C1 segment of cervical spinal cord (tissue), 14 donors: ENCODE measurements around the gene NCKAP5.
"Not testable (repeated sequence)": the region's sequence is repeated elsewhere in the genome, so short reads cannot be mapped to it uniquely, and the experiment has no call there.

Experiments used
- DNase-seq, 14 donors: peaks; one replicate each; lab custom pipeline; 2025; lab: John Stamatoyannopoulos, UW

Gene NCKAP5

DNA sequence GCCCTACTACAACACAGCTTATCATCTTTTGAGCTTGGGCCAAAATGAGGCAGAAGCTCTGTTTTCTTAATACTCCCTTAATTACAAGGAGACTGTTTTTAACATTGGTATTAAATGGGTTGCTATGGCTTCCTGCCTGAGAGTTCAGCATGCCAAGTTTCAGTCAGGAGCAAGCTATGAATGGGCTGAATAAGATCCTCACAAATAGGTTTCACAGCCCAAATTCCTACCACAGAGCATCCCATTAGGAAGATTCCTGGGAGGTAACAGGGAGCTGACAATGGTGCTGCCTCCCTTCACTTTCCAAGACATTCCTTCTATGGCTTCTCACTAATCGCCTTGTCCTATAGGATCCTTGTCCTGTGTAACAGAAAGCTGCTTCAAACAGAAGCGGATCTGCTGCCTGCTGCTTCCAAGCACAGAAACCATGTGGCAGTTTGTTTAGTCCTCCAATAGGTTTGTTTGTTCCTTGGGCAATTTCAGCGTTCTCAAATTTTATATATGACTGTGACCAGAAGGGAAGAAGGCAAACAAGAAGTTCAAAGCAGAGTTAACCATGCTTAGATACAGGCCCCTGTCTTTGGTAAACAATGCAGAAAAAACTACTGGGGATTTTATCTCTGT lies 70.9 kb downstream of the NCKAP5 start:
- DNase-seq: peak in 3 of 14 donors; percentile 3 to 18 (median 9)

DNA sequence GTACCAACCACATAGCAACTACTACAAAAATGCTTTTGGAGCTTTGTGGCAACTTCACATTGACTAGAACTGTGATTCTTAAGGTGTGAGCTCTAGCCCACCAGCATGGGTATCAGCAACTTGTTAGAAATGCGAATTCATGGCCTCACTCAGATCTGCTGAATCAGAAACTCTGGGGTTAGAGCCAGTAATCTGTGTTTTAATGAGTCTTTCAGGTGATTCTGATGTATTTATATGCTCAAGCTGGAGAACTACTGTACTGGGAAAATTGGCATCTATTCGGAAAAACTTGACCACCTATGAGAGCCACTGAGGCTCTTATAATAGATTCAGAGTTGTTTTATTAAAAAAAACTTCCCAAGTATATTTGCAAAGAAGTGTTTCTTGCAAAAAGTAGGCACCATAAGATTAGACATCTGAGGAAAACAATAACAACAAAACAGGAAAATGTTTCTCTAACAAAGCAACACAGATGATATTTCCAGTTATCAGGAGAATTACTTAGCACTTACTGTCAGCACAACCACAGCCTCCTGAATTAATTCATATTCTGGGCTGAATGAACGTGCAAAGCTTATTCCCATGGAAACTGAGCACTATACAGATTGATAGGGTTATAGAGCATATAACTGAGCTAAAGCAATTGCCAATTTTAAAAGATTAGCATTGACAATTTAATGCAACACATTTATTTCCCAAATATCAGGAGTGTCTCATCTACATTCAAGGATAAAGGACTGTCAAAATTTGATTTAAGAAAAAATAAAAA lies 71.6 kb downstream of the NCKAP5 start:
- no peak for DNase-seq

DNA sequence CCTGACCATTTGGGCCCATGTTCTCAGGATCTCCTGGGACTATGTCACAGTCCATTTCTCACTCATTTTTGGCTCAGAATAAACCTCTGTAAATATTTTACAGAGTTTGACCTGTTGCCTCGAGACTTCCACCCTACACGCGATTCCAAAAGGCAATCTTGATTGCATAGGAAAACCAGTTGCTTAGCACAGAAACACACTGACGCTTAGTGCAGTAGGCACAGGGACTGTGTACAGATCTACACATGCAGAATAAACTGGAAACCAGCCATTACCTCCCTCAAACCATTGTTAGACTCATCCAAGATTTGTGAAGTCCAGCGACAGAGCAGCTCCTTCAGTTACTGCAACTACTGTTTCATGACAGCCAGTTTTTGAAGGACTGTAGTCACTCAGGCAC lies 73.0 kb downstream of the NCKAP5 start:
- DNase-seq: no peak

DNA sequence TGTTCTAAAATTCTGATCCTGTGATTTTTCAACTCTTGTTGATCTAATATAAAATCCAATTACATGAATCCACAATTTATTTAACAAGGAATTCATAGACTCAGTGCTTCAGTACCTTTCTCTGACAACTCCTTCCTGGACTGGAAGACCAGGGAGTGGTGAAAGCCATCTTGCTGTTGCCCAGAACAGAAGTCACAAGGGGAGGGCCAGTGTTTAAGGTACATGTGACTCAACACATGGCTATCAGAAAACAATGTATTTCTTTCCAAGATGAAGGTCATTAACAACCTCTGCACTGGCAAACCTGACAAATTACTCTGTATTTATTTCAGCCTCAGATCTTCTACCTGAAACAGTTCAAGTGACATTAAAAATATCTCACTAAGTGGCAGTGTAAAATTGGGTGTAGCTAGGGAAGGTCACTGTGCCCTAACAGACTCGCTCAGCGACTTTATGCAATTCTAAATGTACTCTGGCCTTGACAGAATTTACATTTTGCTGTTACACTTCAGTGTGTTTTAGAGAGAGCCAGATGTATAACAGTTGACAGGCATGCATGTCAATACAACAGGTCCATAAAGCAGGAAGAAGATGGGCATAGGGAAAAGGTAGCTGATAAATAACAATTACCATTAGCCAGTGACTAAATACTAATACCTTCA lies 75.4 kb downstream of the NCKAP5 start:
- no peak for DNase-seq

DNA sequence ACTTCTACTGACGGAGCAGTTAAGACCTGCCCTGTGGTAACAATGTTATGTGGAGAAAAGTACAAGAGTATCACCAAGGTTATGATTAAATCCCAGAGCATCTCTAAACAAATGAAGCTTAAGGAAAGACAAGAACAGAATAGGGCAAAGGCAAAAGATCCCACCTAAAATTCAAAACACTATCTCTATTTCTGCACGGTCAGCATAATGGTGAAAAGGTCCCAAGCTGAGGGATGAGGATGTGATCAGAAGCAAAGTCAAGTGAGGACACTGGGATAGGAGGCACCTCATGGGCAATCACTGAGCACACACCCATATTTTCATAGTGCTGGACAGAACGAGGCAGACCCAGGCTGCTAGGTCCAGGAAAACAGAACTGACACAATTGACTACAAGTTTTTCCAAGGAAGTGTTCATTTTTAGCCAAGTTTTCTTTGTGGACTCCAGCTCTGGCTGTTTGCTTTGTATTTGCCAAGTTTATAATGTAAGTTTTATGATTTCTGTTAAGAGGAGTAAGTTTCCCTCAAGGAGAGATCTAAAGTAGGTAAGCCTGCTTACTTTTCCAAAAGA lies 77.8 kb downstream of the NCKAP5 start:
- DNase-seq: no peak

DNA sequence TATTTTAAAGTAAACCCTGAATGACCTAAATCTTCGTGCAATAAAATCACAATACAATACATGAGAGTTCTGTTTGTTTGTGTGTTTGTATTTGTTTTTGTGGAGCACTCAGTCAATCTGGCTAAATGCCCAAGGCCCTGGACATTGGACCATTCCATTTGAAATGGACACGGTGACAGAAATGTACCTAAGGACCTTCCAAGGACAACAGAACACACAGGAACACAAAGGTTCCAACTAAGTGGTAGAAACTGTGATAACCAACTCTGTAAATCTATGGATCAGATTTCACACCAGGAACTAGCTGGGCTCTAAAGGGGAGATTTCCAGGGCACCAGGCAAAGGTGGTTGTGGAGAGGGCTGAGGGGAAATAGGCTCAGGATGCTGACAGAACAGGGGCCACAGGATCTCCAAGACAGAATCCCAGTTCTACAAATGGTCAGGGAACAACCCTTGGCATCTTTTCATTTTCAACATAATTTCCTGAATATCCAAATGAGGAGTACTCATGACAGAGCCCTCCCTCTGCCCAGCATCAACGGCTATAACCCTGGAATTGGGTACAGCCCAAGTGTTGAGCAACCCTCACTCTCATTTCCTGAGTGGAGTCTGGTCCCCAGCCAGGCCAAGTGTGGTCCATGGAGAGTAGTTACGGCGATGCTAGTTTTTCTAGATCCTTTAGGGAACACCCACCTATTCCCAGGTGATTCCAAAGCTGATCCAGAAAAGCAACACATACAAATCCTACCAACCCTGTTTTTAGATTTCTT lies 78.4 kb downstream of the NCKAP5 start:
- DNase-seq: peak in 1 of 14 donors; percentile 25

DNA sequence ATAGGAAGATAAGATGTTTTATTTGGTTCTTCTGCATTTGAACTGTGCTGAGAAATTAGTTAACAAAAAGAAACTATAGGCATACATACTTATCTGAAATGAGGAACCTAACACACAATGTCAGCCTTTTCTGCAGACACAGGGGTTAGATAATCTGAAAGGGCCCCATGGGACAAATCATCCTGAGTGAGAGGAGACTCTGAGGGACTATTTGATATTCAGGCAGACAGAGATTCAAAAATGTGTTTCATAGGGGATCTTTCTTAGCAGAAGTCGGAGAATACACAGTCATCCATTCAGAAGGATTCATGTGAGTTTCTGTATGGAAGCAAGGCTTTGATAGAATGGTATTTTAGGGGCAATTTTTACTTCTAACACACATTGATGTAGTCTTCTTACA lies 79.1 kb downstream of the NCKAP5 start:
- no peak for DNase-seq

DNA sequence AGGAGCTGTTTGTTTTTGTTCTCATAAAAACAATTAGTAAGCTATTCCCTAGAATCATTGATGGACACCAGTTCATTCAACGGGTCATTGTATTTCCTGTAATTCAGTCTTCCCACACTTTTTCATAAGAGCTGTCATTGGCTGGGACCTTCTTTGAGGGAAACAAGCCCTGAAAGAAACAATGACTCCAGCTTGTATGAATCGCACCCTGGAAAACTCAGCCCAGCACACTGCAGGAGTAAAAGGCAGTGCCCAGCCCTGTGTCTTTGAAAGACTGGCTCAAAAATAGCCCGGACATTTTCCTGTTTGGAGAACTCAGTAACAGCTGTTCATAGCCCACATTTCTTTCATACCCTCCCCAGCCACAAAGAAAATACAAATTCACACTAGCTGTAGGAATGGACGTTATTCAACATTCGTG lies 81.5 kb downstream of the NCKAP5 start:
- peak in 2 of 14 donors; percentile 7 to 49 for DNase-seq

DNA sequence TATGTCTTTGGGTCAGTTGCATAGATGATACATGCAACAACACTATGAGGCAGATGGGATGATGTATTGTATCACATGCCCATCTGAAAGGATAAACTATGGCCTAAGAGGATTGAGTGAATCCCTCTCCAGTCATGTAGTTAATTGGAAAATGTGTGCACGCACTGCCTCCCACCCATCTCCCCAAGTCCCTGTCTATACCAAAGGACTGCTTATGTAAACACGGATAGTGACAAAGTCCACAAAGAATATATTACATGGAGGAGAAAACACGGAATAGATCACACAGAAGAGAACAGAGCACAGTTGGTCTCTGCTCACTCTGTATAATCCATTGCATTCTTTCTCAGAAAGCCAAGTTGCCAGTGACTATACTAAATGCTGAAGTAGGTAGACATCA lies 82.4 kb downstream of the NCKAP5 start:
- DNase-seq: no peak

DNA sequence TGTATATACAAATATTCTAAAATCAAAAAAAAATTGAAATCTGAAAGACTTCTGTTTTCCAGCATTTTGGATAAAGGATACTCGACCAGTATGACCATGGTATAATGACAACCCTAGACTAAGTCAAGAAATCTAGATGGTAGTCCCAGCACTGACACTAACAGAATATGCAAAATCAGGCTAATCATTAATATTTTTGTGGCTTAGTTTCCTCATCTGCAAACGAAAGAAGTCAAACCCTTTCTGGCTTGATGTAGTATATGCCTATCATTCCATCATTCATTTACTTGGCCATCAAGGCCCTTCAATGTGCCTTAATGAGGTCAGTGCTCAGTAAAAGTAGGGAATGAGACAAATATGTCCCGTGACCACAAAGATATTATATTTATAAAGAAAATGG lies 83.5 kb downstream of the NCKAP5 start:
- DNase-seq: no peak

DNA sequence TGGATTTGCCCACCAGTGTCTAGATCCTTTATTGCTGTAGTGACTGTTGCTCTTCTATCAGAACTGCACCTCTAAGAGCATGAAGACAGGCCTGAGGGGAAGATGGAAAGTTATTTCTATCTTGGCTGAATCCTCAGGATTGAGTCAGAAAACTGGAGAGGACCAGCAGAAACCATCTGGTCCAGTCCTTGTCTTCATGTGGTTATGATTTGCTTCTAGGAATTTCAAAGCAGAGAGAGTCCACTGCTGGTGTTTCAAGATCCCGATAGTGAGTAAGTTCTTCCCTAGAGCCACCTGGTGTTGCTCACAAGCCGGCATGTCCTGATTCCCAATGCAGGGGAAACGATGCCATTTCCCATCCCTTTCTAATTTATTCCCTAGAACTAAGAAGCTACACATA lies 84.2 kb downstream of the NCKAP5 start:
- no peak for DNase-seq

DNA sequence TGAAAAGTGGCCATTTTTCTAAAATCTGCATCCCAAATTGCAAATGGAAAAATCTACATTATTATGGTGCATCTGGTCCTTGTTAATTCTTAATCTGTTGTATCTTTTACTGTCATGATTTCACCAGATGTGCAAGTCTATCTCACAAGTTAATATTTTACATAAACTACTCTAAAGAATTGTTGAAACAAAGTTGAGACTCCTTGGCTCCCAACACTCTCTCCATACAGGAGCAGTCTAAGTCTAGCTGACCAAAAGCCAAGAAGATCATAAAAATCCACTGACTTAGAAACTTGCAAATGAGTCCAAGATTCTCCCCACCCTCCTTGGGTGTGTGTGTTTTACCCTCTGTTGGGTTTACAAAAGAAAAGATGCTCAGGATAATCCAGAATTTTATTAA lies 85.1 kb downstream of the NCKAP5 start:
- no peak for DNase-seq

DNA sequence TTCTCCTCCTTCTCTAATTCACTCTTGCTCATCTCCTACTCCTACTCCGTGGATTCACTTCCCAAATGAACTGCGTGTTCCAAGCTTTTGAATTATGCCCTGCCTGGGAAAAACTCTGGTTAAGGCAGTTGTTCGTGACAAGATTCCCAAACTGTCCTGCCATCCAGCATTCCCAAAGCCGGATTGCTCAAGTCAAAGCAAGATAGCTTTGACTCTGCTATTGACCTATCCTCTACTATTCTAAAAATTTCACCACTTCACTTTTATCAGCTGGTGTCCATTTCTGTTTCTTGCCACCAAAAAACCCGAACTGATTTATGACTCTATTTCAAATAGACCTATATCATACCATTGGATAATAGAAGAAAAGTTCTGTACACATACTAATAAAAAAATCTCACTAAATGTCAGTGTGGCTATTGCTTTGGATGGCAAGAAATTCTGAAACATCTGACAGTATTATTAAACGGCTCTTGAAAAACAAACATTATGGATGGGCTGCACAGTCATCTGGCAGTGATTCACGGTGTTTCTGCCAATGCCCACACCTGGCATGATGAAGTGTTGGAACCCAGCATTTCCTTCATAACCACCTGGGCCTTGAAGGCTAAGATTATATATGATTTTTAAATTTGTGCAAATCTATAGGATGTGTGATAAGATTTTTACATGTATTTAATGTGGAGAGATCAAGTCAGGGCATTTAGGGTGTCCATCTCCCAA lies 87.4 kb downstream of the NCKAP5 start:
- no peak for DNase-seq

DNA sequence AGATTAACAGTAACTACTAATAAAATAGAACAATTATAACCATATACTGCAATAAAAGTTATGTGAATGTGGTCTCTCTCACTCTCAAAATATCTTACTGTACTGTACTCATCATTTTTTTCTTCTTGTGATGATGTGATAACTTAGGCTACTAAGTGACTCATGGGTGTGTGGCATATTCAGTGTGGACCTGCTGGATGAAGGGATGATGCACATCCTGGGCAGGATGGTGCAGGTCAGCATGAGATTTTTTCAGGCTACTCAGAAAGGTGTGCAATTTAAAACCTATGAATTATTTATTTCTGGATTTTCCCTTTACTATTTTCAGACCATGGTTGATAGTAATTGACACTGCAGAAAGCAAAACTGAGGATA lies 90.7 kb downstream of the NCKAP5 start:
- no peak for DNase-seq

DNA sequence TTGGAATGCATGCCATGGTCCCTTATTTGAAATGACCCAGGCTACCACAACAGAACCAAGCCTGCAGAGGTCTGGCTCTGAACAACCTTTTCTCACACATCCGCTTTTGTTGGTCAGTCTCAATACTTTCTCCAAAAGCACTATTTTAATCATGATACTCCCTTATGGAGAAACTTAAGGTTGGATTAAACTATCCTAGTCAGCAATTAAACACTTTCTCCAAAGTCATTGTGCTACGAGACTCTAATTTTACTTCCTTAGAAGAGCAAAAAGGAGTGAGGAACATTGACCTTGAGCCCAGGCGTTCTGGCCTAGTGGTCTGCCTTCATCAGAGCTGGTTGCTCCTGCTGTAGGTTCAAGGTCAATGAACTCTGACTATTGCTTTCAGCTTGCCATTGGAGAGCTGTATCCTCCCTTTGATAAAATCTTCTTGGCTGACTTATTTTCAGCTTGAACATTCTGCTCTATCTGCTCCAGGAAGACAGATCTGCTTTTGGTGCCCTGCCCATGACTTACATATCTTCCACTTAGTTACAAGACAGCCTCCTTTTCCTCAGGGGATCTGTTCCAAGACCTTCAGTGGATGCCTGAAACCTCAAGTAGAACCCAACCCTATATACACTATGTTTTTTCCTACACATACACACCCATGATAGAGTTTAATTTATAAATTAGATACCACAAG lies 91.2 kb downstream of the NCKAP5 start:
- DNase-seq: no peak

DNA sequence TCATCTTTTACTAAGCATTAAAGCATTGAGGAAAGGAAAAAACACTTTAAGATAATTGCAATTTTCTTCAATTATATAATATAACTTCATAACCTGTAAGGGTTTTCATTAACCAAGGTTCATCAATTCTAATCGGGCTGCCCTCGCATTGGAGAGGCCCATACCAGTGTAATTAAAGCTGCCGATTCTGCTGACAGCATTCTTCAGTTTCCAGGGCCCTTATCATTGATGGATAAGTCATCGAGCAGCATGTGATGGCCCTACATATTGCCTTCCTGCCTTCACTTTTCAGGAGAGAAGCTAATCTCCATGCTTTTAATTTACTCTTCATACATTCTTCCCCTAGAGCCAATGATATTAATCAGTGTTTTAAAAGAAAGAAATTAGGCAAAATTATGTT lies 92.0 kb downstream of the NCKAP5 start:
- no peak for DNase-seq

DNA sequence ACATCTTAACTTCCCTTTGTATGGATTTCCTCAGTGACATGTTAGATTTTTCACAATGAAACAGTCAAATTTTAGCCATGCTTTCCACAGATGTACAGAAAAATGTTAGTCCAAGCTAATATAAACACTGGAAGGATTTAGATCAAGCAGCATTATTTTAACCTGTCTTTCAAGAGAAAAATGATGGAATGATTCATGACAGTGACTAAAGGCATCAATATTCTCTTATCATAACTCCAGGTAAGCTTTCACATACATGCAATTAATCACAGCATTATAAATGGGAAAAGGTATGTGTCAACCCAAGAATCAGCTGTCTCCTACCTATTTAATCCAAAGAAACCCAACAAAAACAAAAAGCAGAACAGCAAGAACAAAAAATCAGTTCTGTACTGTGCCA lies 92.7 kb downstream of the NCKAP5 start:
- DNase-seq: no peak

DNA sequence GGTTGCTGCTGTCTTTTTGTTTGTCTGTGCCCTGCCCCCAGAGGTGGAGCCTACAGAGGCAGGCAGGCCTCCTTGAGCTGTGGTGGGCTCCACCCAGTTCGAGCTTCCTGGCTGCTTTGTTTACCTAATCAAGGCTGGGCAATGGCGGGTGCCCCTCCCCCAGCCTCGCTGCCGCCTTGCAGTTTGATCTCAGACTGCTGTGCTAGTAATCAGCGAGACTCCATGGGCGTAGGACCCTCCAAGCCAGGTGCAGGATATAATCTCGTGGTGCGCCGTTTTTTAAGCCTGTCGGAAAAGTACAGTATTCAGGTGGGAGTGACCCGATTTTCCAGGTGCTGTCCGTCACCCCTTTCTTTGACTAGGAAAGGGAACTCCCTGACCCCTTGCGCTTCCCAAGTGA lies 97.8 kb downstream of the NCKAP5 start:
- not testable (repeated sequence) for DNase-seq

DNA sequence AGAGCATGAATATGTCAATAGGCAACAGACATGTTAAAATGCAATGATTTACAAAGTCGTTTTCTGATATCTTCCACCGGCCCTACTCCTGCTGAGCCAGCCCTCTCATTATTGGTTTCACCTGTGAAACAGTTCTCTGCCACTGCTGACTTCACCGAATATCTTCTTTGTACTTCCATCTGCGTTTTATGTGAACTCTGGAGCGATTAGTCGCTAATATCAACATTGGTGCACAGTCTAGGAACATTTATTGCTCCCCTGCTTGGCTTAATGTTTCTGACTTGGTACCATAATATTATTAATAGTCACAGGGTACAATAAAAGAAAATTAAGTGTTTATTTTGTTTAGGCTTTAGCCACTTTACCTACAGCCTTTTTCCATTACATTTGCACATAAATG lies 105.5 kb downstream of the NCKAP5 start:
- no peak for DNase-seq

DNA sequence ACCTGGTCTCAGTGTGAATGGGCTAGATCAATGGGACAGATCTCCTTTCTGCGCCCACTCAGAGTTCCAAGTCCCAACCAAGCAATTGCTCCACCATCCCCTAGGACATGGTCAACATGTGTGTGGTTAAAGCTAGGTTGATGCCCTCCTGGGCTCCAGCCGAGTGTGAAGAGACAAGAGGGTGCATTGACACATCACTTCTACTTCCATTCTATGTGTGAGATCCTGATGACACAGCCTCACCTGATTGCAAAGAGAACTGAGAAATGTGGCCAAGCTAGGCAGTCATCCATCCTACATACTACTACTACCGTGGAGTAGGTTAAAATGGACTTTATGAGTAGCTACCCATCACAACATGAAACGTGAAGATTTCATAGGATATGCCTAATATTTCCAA lies 106.8 kb downstream of the NCKAP5 start:
- DNase-seq: no peak

DNA sequence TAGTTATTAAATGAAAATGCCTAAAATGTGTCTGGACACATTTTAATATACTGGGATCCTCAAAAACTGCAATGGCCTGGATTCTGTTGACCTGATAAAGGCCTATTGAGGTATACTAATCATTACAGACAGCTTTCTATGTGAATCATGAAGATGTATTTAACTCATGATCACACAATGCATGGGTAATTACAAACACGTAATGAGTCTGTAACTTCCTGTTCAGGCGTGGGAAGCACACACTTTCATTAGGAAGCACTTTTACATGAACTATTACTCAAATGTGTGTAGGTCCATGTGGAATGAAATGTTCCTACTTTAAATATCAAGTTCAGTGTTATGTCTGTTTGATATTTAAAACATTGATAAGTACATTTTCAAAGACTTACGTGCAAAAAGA lies 108.7 kb downstream of the NCKAP5 start:
- no peak for DNase-seq
